Measurements from ENCODE around the gene HAUS8. TPM values are rescaled to one million over a fixed set of nuclear protein-coding genes. Genes with fewer than 3 reads are reported as not detected.
"Not testable (repeated sequence)": the region's sequence is repeated elsewhere in the genome, so short reads cannot be mapped to it uniquely, and the experiment has no call there.

HAUS8 gene
- total RNA-seq, 1 donor from 2014 or later: 9.1 TPM

DNA sequence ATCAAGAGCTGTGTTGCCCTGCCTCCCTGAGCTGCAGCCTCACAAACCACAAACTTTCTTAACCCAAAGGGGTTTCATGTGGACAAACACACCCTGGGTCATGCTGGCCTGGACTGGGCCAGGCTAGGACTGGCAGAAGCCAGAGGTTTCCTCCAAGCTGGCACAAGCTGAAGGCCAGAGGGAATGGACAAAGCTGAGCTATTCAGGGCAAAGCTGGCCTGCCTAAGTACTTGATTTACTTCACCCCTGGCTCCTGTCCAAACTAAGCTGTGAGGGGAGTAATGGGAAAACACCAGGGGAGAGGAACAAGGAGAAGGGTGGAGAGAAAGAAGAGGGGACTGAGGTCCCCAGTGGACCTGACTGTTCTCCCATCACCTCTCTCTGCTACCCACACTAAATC lies 54.9 kb downstream of the HAUS8 start:
- no peaks in the 10 kb centered on the region for H3K36me3 ChIP-seq
- DNase-seq: no peak
- no peak overlapping the region for H3K27ac ChIP-seq
- TF ChIP-seq, protein P1, sequence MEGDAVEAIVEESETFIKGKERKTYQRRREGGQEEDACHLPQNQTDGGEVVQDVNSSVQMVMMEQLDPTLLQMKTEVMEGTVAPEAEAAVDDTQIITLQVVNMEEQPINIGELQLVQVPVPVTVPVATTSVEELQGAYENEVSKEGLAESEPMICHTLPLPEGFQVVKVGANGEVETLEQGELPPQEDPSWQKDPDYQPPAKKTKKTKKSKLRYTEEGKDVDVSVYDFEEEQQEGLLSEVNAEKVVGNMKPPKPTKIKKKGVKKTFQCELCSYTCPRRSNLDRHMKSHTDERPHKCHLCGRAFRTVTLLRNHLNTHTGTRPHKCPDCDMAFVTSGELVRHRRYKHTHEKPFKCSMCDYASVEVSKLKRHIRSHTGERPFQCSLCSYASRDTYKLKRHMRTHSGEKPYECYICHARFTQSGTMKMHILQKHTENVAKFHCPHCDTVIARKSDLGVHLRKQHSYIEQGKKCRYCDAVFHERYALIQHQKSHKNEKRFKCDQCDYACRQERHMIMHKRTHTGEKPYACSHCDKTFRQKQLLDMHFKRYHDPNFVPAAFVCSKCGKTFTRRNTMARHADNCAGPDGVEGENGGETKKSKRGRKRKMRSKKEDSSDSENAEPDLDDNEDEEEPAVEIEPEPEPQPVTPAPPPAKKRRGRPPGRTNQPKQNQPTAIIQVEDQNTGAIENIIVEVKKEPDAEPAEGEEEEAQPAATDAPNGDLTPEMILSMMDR (IDR thresholded peaks at IDR 0.05): no peak
- intact Hi-C loops (cut with DNase I): no loop called here
- H3K4me3 ChIP-seq: no peak overlapping the region
- peaks cover 9% of the 10 kb centered on the region for H3K9me3 ChIP-seq
- H3K4me1 ChIP-seq: peaks cover 32% of the 10 kb centered on the region
- no peak for ATAC-seq
- H3K27me3 ChIP-seq (ENCODE audit: low read depth): no peaks in the 10 kb centered on the region

DNA sequence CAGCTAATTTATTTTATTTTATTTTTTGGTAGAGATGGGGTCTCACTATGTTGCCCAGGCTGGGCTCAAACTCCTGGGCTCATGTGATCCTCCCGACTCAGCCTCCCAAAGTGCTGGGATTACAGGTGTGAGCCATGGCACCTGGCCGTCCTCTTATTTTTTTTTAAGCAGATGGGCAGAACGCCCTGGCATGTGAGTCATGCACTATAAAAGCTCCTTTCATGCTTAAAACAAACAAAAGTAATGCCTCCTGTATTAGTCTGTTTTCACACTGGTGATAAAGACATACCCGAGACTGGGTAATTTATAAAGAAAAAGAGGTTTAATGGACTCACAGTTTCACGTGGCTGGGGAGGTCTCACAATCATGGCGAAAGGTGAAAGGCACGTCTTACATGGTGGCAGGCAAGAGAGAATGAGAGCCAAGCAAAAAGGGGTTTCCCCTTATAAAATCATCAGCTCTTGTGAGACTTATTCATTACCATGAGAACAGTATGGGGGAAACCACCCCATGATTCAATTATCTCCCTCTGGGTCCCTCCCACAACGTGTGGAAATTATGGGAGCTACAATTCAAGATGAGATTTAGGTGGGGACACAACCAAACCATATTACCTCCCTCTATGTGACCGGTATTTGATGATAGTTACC lies 60.9 kb downstream of the HAUS8 start:
- H3K4me3 ChIP-seq; H3K27me3 ChIP-seq (ENCODE audit: low read depth); H3K27ac ChIP-seq; H3K4me1 ChIP-seq; intact Hi-C loops (cut with DNase I); DNase-seq; H3K36me3 ChIP-seq; H3K9me3 ChIP-seq: not testable (repeated sequence)
- ATAC-seq: peak in 1 of 2 donors; percentile 56

DNA sequence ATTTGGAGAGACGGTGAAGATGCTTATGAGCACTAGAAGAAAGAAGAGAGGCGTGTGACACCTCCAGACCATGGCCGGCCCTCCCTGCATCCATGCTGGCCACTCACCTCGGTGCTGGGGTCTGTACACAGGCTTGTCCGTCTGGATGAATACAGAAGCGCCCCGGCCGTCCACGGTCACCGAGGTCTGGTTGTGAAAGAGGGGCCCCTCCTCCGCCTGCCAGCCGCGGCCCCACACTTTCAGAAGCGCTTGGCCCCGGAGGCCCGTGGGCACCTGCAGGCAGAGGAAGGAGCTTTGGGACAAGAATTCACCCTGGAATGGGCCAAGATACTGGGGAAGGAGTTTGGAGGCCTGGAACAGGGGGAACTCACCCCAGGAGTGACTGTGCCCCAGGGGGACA lies 63.8 kb downstream of the HAUS8 start:
- DNase-seq (no peak), ATAC-seq (no peak)
- intact Hi-C loops (cut with DNase I): no loop called here
- TF ChIP-seq, protein P1 (IDR thresholded peaks at IDR 0.05): no peak
- Histone ChIP-seq H3K4me1 (no peaks in the 10 kb centered on the region), H3K9me3 (no peaks in the 10 kb centered on the region), H3K27me3 (ENCODE audit: low read depth) (no peaks in the 10 kb centered on the region), H3K4me3 (no peak overlapping the region), H3K27ac (no peak overlapping the region), H3K36me3 (no peaks in the 10 kb centered on the region)

DNA sequence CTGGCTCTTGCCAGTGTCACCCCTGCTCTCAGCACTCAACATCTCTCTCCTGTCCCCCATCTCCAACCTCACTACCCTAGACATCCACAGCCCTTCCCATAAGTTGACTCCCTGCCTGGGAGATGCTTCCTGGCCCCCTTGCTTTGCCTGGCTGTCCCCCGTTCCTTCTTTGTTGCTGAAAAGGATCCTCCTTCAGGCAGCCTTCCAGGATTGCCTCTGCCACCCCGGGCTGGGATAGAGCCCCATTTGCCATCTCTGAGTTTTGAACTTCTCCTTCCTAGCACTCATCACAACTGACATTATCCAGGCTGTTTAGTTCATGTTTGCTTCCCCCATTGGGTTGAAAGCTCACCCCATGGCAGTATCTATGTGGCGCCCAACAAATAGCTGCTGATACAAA lies 68.7 kb downstream of the HAUS8 start:
- no peak overlapping the region for H3K27ac ChIP-seq
- H3K27me3 ChIP-seq (ENCODE audit: low read depth): no peaks in the 10 kb centered on the region
- H3K4me1 ChIP-seq: no peaks in the 10 kb centered on the region
- H3K4me3 ChIP-seq: no peak overlapping the region
- TF ChIP-seq, protein P1 (IDR thresholded peaks at IDR 0.05): no peak
- ATAC-seq (no peak), DNase-seq (no peak)
- H3K9me3 ChIP-seq: no peaks in the 10 kb centered on the region
- no peaks in the 10 kb centered on the region for H3K36me3 ChIP-seq
- intact Hi-C loops (cut with DNase I): no loop called here

DNA sequence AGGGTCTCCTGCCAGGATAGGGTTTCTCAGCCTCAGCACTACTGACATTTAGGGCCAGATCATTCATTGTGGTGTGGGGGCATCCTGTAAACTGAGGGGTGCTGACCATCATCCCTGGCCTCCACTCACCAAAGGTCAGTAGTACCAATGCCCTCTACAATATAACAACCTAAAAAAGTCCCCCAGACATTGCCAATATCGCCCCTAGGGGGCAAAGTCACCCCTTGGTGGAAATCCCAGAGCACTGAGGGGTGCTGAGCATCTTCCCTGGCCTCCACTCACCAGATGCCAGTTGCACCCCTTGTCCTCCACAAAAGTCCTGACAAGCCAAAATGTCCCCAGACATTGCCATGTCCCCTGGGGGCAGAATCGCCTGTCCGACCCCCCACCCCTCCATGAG lies 70.3 kb downstream of the HAUS8 start:
- ATAC-seq (no peak), DNase-seq (no peak)
- H3K36me3 ChIP-seq: no peaks in the 10 kb centered on the region
- TF ChIP-seq, protein P1 (IDR thresholded peaks at IDR 0.05): no peak
- H3K9me3 ChIP-seq: no peaks in the 10 kb centered on the region
- intact Hi-C loops (cut with DNase I): no loop called here
- H3K4me1 ChIP-seq: no peaks in the 10 kb centered on the region
- no peak overlapping the region for H3K4me3 ChIP-seq
- no peaks in the 10 kb centered on the region for H3K27me3 ChIP-seq (ENCODE audit: low read depth)
- no peak overlapping the region for H3K27ac ChIP-seq

DNA sequence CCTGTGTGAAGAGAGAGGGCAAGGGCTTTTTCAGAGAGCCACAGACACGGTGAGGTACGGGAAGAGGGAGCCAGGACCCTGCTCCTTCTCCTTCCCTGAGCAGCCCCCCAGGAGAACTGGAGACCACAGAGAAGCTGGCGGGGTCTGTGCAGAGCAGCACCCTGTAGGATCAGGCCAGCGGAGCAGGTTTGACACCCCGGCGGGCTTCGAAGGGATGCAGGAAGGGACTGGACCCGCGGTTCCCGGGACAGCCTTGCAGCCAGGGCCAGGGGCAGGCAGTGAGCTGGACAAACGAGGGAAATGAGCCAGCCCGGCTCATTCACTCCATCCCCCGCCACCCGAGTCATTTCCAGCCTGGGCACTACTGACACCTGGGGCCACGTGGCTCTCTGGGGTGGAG lies 70.9 kb downstream of the HAUS8 start:
- intact Hi-C loops (cut with DNase I): no loop called here
- DNase-seq: no peak
- no peak for ATAC-seq
- no peaks in the 10 kb centered on the region for H3K27me3 ChIP-seq (ENCODE audit: low read depth)
- H3K27ac ChIP-seq: no peak overlapping the region
- no peak overlapping the region for H3K4me3 ChIP-seq
- H3K36me3 ChIP-seq: no peaks in the 10 kb centered on the region
- TF ChIP-seq, protein P1 (IDR thresholded peaks at IDR 0.05): no peak
- no peaks in the 10 kb centered on the region for H3K9me3 ChIP-seq
- H3K4me1 ChIP-seq: no peaks in the 10 kb centered on the region

Measured in lower lobe of right lung (tissue), 2 donors.